Liver (tissue), 9 donors: ENCODE results near the gene KMT2D. TPM values are rescaled to one million over a fixed set of nuclear protein-coding genes. Genes with fewer than 3 reads are reported as not detected.

ENCODE experiments used
- DNase-seq: peaks from one replicate; pipeline ENCODE4 v3.0.0-alpha.2; 2017; ENCODE audit warnings: low spot score
- H3K27ac ChIP-seq, 2 donors: one replicate each; pipeline ENCODE4 v1.7.0; 2013; ENCODE audit warnings: inconsistent platforms in 2 of 2, low read length in 2 of 2, control low read depth in 1 of 2, low read depth in 1 of 2, mild to moderate bottlenecking in 1 of 2
- H3K27me3 ChIP-seq, 4 donors: one replicate each; pipeline versions ENCODE4 v1.6.1 to v1.7.0; 2013; ENCODE audit warnings: low read length in 3 of 4, inconsistent platforms in 1 of 4, mild to moderate bottlenecking in 1 of 4, moderate library complexity in 1 of 4; ENCODE audit not compliant: control insufficient read depth in 4 of 4, insufficient read depth in 4 of 4
- H3K36me3 ChIP-seq, 4 donors: one replicate each; pipeline versions ENCODE4 v1.6.1 to v1.7.0; 2013; ENCODE audit warnings: low read length in 3 of 4, mild to moderate bottlenecking in 3 of 4, low read depth in 1 of 4, moderate library complexity in 1 of 4; ENCODE audit not compliant: control insufficient read depth in 4 of 4, insufficient read depth in 3 of 4
- H3K4me1 ChIP-seq, 4 donors: one replicate each; pipeline versions ENCODE4 v1.6.1 to v1.7.0; 2013; ENCODE audit warnings: low read length in 3 of 4, mild to moderate bottlenecking in 3 of 4, moderate library complexity in 1 of 4; ENCODE audit not compliant: control insufficient read depth in 4 of 4, insufficient read depth in 4 of 4
- H3K4me3 ChIP-seq, 3 donors: one replicate each; pipeline versions ENCODE4 v1.6.1 to v1.7.0; 2013; ENCODE audit warnings: low read length in 3 of 3, control low read depth in 1 of 3, low read depth in 1 of 3, mild to moderate bottlenecking in 1 of 3
- H3K9ac ChIP-seq, 2 donors: one replicate each; pipeline ENCODE4 v1.7.0; 2013; ENCODE audit warnings: low read length in 2 of 2, mild to moderate bottlenecking in 2 of 2, moderate library complexity in 2 of 2, control low read depth in 1 of 2, low read depth in 1 of 2
- H3K9me3 ChIP-seq, 4 donors: one replicate each; pipeline versions ENCODE4 v1.6.1 to v1.7.0; 2013; ENCODE audit warnings: low read length in 3 of 4; ENCODE audit not compliant: control insufficient read depth in 4 of 4
- EGR1 ChIP-seq, 2 donors: IDR thresholded peaks; 2 replicates each; pipeline ENCODE4 v1.6.1; 2016 to 2018; ENCODE audit warnings: antibody characterized with exemption in 2 of 2, low read depth in 2 of 2
- FOXA2 ChIP-seq: IDR thresholded peaks from 2 replicates; pipeline ENCODE4 v1.6.1; 2016; ENCODE audit warnings: antibody characterized with exemption
- GABPA ChIP-seq, 2 donors: IDR thresholded peaks in 1 of 2; conservative IDR thresholded peaks in 1 of 2; 2 replicates each; pipeline ENCODE4 v1.6.1; 2016; ENCODE audit warnings: antibody characterized with exemption in 2 of 2, mild to moderate bottlenecking in 1 of 2, moderate library complexity in 1 of 2
- HNF4A ChIP-seq, 2 donors: conservative IDR thresholded peaks; 2 replicates each; pipeline ENCODE4 v1.6.1; 2016; ENCODE audit warnings: antibody characterized with exemption in 2 of 2, mild to moderate bottlenecking in 2 of 2
- JUND ChIP-seq, 2 donors: IDR thresholded peaks; 2 replicates each; pipeline ENCODE4 v1.6.1; 2016; ENCODE audit warnings: antibody characterized with exemption in 2 of 2
- NR2F2 ChIP-seq: IDR thresholded peaks from 2 replicates; pipeline ENCODE4 v1.6.1; 2016; ENCODE audit warnings: antibody characterized with exemption
- RAD21 ChIP-seq, 2 donors: IDR thresholded peaks; 2 replicates each; pipeline ENCODE4 v1.6.1; 2016; ENCODE audit warnings: antibody characterized with exemption in 2 of 2, mild to moderate bottlenecking in 2 of 2
- RXRA ChIP-seq, 2 donors: IDR thresholded peaks; 2 replicates each; pipeline ENCODE4 v1.6.1; 2017 to 2018; ENCODE audit warnings: antibody characterized with exemption in 2 of 2, mild to moderate bottlenecking in 1 of 2
- SP1 ChIP-seq: IDR thresholded peaks from 2 replicates; pipeline ENCODE4 v1.6.1; 2018; ENCODE audit warnings: antibody characterized with exemption, mild to moderate bottlenecking
- whole genome bisulfite sequencing: extraction: QIAGEN DNeasy Blood & Tissue Kit; methylation state at CpG from one replicate; pipeline ENCODE4 v1.1.7; 2013; 5-methylcytosine and 5-hydroxymethylcytosine counted together
- polyA plus RNA-seq, 2 donors: library from polyadenylated mRNA; stranded (reverse) in 1 of 2; unstranded in 1 of 2; fragments of 200-250 nt in 1 of 2; fragments of >200 nt in 1 of 2; fragmentation: Nextera tagmentation in 1 of 2; extraction: Ambion mirVana in 1 of 2; gene quantifications; one replicate each; pipeline versions ENCODE4 v1.2.1 to v1.2.3, GENCODE V29; 2013 to 2015
- total RNA-seq, 2 donors: library from RNA; depleted of rRNA; stranded (reverse); fragments of >200 nt; gene quantifications; one replicate each; pipeline ENCODE4 v1.2.3, GENCODE V29; 2014
- TF ChIP-seq, protein P1 (sequence below): IDR thresholded peaks from 2 replicates; pipeline ENCODE4 v1.6.1; 2016; ENCODE audit warnings: antibody characterized with exemption
- TF ChIP-seq, protein P2 (sequence below): fragments of 150-350 bp; IDR thresholded peaks from 2 replicates; pipeline ENCODE4 v1.5.1; 2017; ENCODE audit warnings: improper control_type of control experiment, low read depth, low read length; ENCODE audit not compliant: missing input control
- TF ChIP-seq, protein P3 (sequence below): IDR thresholded peaks from 2 replicates; pipeline ENCODE4 v1.6.1; 2016; ENCODE audit warnings: antibody characterized with exemption
- TF ChIP-seq, protein P4 (sequence below): IDR thresholded peaks from 2 replicates; pipeline ENCODE4 v1.6.1; 2016; ENCODE audit warnings: antibody characterized with exemption
- donor health status: healthy.
- donor health status: healthy.
- donor health status: healthy.
- donor health status: healthy.
- donor health status: healthy.

Gene KMT2D
- total and polyA plus RNA-seq, 4 donors, result 4.5 to 53.8 (median 25.0) TPM

DNA sequence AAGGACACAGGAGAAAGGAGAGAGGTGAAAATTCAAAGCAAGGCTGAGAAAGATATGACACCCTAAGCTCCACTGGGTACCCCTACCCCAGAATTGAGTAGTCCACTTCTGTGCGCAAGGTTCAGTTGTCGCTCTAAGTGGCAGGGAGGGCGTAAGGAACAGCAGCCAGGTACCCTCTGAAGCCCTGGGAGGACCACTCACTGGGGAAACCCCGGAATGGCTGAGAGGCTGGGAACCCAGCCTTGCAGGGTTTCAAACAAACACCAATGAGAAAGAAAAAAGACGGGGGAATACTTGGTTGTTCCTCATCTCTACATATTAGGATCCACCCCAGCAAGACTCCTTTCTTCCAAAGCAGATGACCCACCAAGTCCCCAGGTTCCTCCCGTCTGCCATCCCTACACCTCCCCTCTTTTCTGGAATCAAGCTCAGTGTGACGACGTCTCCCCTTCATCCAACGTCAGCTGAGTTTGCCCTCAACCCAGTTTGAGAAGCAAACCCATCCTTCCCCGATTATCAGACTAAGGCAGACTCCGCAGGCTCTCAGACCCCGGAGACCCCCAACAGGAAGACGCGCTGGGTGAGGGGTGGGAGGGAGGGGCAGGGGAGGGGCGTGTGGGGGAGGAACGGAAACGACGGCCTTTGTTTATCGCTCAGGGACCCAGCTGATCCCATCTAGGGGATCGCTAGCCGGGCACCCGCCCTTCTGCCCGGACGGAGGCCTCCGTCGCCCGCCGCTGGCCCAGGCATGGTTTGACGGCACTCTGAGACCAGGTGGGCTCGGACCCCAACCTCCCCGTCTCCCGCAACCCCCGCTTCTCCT is 49.3 kb upstream of the KMT2D start:
- peak overlapping the region; percentile 95 to 96 for H3K27ac ChIP-seq
- 7% methylated on average over 33 of the region's 33 CpGs for WGBS
- TF ChIP-seq FOXA2 (no peak), EGR1 (IDR thresholded peaks at IDR 0.05; ENCODE audit: low read depth in 2 of 2) (no peak), RAD21 (IDR thresholded peaks at IDR 0.05) (no peak)
- TF ChIP-seq, protein P1, sequence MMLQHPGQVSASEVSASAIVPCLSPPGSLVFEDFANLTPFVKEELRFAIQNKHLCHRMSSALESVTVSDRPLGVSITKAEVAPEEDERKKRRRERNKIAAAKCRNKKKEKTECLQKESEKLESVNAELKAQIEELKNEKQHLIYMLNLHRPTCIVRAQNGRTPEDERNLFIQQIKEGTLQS, result no peak
- H3K4me1 ChIP-seq, result peaks cover 5 to 22% (median 14%) of the 10 kb centered on the region in 4 donors
- DNase-seq, result no peak
- H3K27me3 ChIP-seq, result no peaks in the 10 kb centered on the region
- H3K4me3 ChIP-seq, result peak overlapping the region; percentile 80 to 93 (median 90)
- peaks cover 0 to 7% (median 2%) of the 10 kb centered on the region in 4 donors for H3K36me3 ChIP-seq
- H3K9ac ChIP-seq, result peak overlapping the region; percentile 36 to 81
- H3K9me3 ChIP-seq, result no peaks in the 10 kb centered on the region

DNA sequence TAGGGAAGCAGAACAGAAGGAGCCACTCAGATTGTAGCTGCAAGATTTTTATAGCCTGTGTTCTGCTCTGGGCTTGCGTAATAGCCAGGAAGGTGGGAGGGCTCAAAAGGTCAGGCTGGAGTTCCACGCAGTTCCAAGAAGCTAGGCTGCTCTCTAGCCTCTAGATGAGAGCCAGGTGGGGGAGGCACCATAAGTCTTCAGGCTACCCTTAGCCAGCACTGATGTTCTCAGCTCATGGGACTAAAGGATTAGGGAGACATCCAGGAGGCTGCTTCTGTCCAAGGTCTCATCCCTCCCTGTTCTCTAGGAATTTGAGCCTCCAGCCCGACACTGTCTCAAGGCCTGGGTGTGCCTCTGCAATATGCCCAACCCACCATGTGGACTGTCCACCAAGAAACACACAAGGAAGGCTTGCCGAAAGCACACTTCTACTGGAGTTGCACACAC is 48.4 kb upstream of the KMT2D start:
- Histone ChIP-seq H3K4me1 (peaks cover 5 to 22% (median 14%) of the 10 kb centered on the region in 4 donors), H3K9me3 (no peaks in the 10 kb centered on the region), H3K27ac (peak overlapping the region; percentile 95 to 96), H3K4me3 (peak overlapping the region; percentile 26 to 80 (median 64)), H3K27me3 (no peaks in the 10 kb centered on the region), H3K36me3 (peaks cover 3 to 7% (median 5%) of the 10 kb centered on the region in 4 donors), H3K9ac (no peak overlapping the region)
- no peak for DNase-seq
- WGBS, result 19% methylated on average over 4 of the region's 4 CpGs
- TF ChIP-seq RAD21 (IDR thresholded peaks at IDR 0.05) (no peak), JUND (IDR thresholded peaks at IDR 0.05) (no peak), GABPA (IDR thresholded peaks at IDR 0.05 in 1 of 2, conservative IDR thresholded peaks at IDR 0.05 in 1 of 2) (no peak), NR2F2 (peak; percentile 71), SP1 (peak; percentile 54), HNF4A (conservative IDR thresholded peaks at IDR 0.05) (peak; percentile 62 to 73), RXRA (IDR thresholded peaks at IDR 0.05) (peak; percentile 47 to 48), EGR1 (IDR thresholded peaks at IDR 0.05; ENCODE audit: low read depth in 2 of 2) (no peak)
- TF ChIP-seq, protein P2, sequence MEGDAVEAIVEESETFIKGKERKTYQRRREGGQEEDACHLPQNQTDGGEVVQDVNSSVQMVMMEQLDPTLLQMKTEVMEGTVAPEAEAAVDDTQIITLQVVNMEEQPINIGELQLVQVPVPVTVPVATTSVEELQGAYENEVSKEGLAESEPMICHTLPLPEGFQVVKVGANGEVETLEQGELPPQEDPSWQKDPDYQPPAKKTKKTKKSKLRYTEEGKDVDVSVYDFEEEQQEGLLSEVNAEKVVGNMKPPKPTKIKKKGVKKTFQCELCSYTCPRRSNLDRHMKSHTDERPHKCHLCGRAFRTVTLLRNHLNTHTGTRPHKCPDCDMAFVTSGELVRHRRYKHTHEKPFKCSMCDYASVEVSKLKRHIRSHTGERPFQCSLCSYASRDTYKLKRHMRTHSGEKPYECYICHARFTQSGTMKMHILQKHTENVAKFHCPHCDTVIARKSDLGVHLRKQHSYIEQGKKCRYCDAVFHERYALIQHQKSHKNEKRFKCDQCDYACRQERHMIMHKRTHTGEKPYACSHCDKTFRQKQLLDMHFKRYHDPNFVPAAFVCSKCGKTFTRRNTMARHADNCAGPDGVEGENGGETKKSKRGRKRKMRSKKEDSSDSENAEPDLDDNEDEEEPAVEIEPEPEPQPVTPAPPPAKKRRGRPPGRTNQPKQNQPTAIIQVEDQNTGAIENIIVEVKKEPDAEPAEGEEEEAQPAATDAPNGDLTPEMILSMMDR, result no peak
- TF ChIP-seq, protein P3, sequence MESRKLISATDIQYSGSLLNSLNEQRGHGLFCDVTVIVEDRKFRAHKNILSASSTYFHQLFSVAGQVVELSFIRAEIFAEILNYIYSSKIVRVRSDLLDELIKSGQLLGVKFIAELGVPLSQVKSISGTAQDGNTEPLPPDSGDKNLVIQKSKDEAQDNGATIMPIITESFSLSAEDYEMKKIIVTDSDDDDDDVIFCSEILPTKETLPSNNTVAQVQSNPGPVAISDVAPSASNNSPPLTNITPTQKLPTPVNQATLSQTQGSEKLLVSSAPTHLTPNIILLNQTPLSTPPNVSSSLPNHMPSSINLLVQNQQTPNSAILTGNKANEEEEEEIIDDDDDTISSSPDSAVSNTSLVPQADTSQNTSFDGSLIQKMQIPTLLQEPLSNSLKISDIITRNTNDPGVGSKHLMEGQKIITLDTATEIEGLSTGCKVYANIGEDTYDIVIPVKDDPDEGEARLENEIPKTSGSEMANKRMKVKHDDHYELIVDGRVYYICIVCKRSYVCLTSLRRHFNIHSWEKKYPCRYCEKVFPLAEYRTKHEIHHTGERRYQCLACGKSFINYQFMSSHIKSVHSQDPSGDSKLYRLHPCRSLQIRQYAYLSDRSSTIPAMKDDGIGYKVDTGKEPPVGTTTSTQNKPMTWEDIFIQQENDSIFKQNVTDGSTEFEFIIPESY, result no peak
- TF ChIP-seq, protein P4, sequence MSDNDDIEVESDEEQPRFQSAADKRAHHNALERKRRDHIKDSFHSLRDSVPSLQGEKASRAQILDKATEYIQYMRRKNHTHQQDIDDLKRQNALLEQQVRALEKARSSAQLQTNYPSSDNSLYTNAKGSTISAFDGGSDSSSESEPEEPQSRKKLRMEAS, result no peak
